T-helper 1 cell treated with Interleukin-12 subunit alpha and Interleukin-12 subunit beta and Interleukin-4 antibody, amounts not matched to agents 30 ng/mL and 1 ng/mL, for 36 hours (primary cell): ENCODE data around the gene ACO2. TPM values are rescaled to one million over a fixed set of nuclear protein-coding genes. Genes with fewer than 3 reads are reported as not detected.
"Not testable (repeated sequence)": the region's sequence is repeated elsewhere in the genome, so short reads cannot be mapped to it uniquely, and the experiment has no call there.

Experiments
- intact Hi-C: fragments of 100-400 bp; cut with micrococcal nuclease; formaldehyde crosslinking; loops from one replicate; pipeline ENCODE4 v1.15.1; 2024
- total RNA-seq: library from RNA; stranded (reverse); gene quantifications from 2 replicates; pipeline ENCODE4 v1.2.3, GENCODE V29; 2022

ACO2 gene
- total RNA-seq, result 86.4 and 90.1 TPM in 2 replicates

GRCh38 chr22:41468381-41469217 lies at the start of gene ACO2, which contains the start of gene PHF5A:
Gene ACO2 (plus strand): TSS chr22:41469117. CDS start chr22:41469147, 30 bp downstream.
Gene PHF5A (minus strand): TSS chr22:41468692. CDS start chr22:41468653, 39 bp downstream.
- intact Hi-C loops, result loop anchor here (1.0 to 5.0 kb wide), 15 partner anchors 20 to 649 kb away; partner anchors contain the start of genes DESI1, EP300, L3MBTL2 and POLR3H

DNA sequence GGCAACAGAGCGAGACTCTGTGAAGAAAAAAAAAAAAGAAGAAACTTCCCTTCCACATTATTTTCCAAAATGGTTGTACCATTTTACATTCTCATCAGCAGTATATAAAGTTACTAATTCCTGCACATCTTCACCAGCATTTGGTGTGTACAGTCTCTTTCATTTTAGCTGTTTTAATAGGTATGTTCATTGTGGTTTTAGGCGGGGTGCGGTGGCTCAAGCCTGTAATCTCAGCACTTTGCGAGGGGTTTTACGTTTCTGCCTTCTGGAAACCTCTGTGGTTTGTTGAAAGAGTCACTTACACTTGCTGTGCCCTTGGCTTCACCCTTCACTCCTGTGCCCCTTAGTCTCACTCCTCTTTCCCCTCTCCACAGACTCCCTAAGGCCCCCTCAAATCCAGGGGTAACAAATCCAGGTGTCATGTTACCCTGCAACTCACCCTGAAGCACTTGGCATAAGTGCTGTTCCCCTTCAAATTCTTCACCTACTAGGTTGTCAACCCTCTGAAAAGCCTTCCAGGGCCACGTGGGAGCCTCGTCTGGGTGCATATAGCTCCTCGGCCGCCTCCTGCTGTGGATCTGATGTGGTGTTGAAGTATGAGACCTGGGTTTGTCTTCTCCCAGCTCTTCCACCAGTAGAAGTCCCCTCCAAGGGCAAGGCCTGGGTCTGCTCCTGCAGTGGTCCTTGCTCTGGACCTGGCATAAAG lies 43.1 kb upstream of the ACO2 start:
- intact Hi-C loops, result loop anchor here (1.0 kb wide), 1 partner anchor 18 kb away; no protein-coding TSS in a partner anchor

DNA sequence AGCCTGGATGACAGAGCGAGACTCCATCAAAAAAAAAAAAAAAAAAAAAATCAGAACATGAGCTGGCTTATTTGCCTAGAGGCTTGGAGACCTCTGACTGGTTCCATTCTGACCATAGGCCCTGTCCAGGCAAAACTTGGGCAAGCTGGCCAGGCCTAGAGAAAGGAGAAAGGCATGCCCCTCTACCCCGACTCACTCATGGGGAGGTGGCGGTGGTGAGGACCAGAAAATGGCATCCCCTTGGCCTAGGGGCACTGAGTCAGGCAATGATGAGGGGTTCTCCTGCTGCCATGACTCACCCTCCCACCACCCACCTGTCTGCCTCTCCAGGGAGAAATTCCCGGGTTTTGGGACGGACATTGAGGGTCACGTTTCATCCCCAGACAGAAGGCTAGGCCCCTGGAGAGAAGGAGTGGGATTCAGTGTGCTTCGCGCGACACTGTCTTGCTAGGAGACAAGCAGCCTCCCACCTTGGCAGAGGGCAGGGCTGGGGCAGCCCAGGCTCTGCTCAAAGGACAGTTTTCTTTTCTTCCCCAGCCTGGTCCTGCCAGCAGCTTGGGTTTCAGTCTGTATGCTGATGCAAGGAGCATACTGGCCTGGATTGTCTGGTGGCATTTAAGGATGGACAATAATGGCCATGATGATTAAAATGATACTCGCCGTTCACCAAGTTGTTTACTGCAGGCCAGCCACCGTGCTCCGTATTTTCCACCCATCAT lies 39.5 kb upstream of the ACO2 start:
- intact Hi-C loops, result no loop called here

GRCh38 chr22:41429951-41430332 lies 39.0 kb upstream of the ACO2 start:
- intact Hi-C loops, result no loop called here

- intact Hi-C loops, result no loop called here
Measured at GRCh38 chr22:41431656-41432055, 37.3 kb upstream of the ACO2 start.

DNA sequence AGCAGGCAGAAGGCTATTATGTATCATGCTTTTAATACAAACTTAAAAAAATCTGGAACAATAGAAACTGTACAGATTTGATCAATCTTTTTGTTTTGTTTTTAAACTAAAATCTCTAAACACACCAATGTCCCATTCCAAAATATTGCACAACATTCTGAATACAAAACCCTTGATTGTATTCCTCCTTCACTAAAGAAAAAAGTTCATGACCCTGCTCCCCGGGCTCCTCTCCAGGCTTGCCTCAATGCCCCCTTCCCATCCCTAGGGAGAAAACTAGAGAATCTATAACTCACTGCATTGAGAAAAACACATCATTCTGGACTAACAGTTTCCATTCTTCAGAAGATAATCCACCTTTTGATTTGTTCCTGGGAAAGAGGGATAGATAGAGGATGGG lies 35.4 kb upstream of the ACO2 start:
- intact Hi-C loops, result not testable (repeated sequence)

GRCh38 chr22:41434361-41435003 lies 34.4 kb upstream of the ACO2 start:
- intact Hi-C loops, result not testable (repeated sequence)

- intact Hi-C loops, result no loop called here
Measured at GRCh38 chr22:41435560-41435959, 33.4 kb upstream of the ACO2 start.

DNA sequence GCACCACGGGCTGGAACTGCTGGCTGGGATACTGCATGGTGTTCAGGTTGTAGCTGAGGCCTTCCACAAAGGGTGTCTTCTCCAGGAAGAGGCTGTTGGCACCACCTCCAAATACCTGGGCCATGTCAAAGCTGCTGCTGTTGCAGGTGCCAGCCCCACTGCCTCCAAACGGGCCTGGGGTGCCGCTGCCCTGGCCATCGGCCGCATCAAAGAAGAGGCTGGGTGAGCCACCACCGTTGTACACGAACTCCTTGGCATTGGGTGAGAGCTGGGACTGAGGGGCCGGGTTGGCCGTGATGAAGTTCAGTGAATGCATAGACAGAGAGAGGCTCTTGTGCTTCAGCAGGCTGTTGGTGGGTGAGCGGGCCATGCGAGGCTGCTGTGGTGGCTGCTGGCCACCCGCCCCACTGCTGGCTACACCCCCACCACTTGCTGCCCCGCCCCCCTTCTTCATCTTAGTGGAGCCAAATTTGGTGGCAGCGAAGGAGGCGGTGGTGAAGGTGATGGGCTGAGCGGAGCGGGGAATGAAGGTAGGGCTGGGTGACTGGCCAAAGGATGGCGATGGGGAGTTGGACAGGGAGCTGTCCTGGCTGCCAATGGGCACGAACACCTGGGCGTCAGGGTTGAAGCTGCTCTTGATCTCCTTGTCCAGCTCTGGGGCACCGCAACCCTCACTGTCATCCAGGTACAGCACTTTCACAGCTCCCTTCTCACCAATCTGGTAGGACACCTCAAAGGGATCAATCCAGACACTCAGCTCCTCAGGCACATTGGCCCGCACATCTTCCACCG lies 32.4 kb upstream of the ACO2 start:
- intact Hi-C loops, result no loop called here

DNA sequence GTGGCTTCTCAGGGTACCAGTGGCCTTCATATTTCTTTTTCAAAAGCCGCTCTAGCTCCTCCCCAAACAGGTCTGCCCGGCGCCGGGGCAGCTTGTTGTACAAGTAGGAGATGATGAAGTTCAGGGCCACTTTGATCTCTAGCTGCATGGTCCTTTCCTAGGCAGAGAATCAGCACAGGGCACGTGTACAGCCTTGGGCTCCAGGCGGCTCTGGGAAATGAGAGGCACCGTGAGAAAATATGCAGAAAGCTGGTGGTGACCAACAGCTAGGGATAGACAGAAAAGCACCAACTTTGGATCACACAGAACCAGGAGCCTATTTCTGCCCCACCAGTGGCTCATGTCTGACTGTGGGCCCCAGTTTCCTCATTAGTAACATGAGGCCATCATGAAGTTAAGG lies 31.7 kb upstream of the ACO2 start:
- intact Hi-C loops, result no loop called here

DNA sequence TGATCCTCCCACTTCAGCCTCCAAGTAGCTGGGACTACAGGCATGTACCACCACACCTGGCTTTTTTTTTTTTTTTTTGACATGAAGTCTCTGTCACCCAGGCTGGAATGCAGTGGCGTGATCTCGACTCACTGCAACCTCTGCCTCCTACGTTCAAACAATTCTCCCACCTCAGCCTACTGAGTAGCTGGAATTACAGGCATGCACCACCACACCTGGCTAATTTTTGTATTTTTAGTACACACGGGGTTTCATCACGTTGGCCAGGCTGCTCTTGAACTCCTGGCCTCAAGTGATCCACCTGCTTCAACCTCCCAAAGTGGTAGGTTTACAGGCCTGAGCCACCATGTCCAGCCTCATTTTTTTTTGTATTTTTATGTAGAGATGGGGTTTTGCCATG lies 28.4 kb upstream of the ACO2 start:
- intact Hi-C loops, result loop anchor here (10.0 kb wide), 4 partner anchors 504 to 1916 kb away; partner anchors contain the start of genes ATF4, CENPM, NAGA and PHETA2

GRCh38 chr22:41442240-41442792 lies 26.6 kb upstream of the ACO2 start:
- intact Hi-C loops, result loop anchor here (10.0 kb wide), 4 partner anchors 502 to 1918 kb away; partner anchors contain the start of genes ATF4, CENPM, NAGA and PHETA2

DNA sequence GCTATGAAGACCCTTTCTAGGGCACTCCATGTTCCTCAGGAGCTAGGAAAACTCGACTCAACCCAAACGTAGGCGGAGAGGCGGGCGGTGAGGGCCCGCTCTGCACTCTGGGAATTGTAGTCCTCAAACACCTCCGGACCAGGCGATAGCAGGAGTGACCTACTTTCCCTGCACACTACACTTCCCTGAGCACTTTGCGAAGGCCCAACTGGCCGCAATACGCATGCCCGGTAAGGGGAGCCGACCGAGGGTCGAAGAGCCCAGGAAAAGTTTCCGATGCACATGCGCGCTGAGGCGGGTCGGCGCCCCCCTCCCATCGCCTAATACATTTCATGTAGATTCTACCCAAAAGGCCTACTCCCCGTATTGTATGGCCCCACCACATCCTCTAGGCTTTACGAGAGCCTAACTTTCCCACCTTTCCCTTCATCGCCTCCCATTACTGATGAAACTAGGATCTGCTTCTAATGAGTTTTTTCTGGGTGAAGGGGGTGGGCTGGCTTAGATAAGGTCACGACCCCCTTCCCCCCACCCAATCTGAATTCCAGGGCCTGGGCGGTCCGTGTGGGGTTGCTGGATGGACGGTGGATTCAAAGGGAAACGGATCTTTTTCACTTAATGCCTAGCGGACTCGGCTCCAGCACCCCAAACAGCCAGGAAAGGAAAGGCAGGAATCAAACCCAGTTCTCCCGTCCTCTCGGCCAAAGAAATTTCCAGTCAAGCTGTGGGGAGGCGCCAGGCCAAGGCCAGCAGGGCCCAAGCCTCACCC lies 24.4 kb upstream of the ACO2 start:
- intact Hi-C loops, result loop anchor here (1.0 to 10.0 kb wide), 16 partner anchors 19 to 1920 kb away; partner anchors contain the start of genes ACO2, ATF4, CENPM and DESI1

GRCh38 chr22:41445129-41446056 lies 23.5 kb upstream of the ACO2 start:
- intact Hi-C loops, result loop anchor here (2.0 to 10.0 kb wide), 8 partner anchors 143 to 1921 kb away; partner anchors contain the start of genes ATF4, CENPM, NAGA and PHETA2

GRCh38 chr22:41446057-41446501 lies 22.8 kb upstream of the ACO2 start:
- intact Hi-C loops, result loop anchor here (5.0 to 10.0 kb wide), 7 partner anchors 144 to 1921 kb away; partner anchors contain the start of genes ATF4, CENPM, NAGA and PHETA2

- intact Hi-C loops, result loop anchor here (5.0 to 10.0 kb wide), 7 partner anchors 145 to 1922 kb away; partner anchors contain the start of genes ATF4, CENPM, NAGA and PHETA2
Measured at GRCh38 chr22:41446639-41447434, 22.1 kb upstream of the ACO2 start, which contains the start of gene TOB2. Gene TOB2 (minus strand): TSS chr22:41446801. CDS start chr22:41437345, 9,456 bp downstream.
